NCI-H1694 treated with DMSO at 0.1 percent for 48 hours (cell line): ENCODE data around the gene SVOPL.

Experiments used
- DNase-seq: peaks from one replicate; lab custom pipeline; 2025; lab: John Stamatoyannopoulos, UW

SVOPL gene

DNA sequence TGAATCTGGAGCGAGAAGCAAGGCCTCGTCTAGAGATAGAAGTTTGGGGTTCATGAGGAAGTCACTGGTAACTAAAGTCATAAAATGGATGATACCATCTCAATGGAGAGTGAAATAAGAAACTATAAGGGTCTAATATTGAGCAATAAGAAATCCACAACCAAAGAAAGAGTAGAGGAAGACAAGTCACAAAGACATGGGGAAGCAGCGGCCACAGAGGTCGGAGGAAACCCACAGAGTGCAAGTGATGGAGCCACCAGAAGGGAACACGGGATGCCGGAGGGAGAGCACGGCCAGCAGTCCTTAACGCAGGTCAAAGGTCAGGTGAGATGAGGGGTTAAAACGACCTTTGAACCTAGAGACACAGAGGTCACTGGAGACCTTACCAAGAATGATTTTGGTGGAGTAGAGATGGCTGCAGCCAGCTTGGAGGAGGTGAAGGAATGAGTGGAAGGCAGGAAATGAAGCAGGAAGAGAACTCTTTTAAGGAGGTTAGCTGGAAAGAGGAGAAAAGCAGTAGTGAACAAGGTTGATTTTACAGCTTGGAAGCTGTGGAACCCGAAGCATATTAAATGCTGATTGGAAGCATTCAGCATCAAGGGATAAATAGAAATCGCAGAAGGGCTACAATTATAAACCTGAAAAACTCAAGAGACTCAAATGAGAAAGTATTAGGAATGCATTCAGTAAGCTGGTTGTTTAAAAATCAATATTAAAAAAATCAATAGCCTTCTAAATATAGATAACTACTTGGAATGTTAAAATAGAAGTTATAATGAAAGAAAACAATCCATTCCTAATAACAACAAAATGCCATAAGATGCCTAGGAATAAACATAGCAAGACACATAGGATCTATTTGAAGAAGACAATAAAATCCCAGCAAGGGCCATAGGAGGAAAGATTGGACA is 93.7 kb downstream of the SVOPL start:
- no peak for DNase-seq

DNA sequence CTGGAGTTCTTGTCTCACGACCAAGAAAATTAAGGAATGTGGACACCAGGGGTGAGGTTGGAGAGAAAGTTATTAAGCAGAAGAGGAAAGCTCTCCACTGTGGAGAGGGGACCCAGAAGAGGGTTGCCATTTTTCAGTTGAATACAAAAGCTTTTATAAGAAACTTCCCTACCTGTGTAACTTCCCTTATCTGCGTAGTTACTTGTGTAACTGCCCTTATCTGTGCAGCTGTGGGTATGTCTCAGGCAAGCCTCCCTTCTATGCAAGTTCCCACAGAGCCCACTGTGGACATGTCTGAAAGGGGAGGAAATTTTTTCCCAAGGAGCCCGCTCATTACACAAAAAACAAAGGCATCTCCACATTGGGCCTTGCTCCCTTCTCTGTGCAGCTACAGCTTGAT is 94.9 kb downstream of the SVOPL start:
- no peak for DNase-seq

DNA sequence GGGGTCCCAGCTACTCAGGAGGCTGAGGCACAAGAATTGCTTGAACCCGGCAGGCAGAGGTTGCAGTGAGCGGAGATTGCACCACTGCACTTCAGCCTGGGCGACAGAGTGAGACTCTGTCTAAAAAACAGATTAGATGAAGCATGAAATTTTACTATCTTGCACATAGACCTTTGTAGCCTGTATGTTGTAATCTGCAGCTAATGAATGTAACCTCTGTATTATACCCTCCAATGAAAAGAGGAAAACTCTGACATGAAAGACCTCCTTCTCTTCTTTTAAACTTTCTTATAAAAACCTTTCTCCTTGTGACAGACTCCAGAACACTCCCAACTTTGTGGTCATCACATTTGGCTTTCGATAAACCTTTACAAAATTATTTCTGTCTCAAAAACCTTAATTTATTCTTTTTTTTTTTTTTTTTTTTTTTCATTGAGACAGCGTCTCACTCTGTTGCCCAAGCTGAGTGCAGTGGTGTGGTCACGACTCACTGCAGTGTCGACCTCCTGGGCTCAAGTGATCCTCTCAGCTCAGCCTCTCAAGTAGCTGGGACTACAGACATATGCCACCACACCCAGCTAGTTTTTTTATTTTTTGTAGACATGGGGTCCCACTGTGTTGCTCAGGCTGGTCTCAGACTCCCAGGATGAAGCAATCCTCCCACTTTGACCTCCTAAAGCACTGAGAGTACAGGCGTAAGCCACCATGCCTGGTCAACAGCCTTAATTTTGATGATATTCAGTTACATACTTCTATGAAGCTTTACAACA is 97.4 kb downstream of the SVOPL start:
- no peak for DNase-seq

DNA sequence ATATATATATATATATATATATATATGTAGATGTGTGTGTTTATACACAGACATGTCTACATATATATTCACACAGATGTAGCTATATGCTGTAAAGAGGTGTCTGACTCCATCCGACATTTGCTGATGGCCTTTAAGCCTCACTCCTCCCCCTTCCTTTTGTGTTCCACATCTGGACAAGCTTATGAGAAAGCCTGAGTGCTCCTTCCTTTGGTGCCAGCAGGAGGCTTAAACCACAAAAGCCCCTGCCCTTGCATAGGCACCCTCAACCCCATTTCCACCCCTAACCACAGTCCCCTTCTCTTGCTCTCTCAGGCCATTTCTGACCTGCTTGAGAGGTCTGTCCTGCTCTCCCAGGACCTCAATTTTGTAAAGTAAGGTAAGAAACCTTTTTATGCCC is 98.7 kb downstream of the SVOPL start:
- no peak for DNase-seq

DNA sequence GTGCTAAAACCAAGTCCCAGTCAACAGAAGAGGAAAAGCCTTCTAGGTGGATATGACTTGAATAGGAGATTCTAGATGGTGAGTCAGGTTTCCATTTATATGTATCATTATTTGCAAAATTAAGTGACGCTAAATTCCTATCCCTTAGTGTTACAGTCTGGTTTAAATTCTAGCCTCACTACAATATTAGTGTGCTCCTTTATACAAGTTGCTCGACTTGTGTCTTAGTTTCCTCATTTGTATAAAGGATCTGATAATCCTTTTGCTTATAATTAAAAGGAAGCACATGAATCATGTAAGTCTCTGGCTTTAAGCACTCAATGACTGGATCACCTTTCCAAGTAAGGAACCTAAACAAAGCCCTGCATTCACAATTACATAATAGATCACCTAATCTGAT is 105.7 kb downstream of the SVOPL start:
- no peak for DNase-seq

DNA sequence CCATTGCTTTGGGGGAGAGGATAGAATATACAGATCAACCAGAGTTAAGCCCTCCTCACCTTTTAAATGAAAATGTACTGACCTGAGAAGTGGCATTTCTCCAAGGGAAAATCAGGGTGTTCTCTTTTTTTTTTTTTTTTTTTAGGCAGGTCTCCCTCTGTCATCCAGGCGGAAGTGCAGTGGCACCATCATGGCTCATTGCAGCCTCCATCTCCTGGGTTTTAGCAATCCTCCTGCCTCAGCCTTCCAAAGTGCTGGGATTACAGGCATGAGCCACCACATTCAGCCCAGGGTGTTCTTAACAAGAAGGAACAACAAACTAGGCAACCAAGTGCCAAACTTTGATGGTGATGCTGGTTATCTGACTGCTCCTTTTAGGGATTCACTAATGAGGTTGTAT is 111.0 kb downstream of the SVOPL start:
- DNase-seq: no peak

DNA sequence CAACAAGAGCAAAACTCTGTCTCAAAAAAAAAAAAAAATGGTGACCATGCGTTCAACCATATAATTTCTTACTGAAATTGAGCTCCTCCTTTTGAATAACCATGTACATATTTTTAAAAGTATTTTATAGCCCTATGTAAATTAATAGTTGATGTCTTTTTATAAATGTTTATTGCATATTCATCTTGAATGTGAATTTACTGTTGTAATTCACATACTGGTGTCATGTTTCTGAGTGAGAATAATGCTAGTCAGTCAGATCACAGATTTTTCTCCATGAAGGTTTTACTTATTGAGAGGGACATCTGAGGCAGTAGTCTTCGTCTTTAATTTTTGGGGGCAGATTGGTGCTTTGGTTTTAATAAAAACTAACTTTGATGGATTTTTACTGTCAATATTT is 112.2 kb downstream of the SVOPL start:
- no peak for DNase-seq

DNA sequence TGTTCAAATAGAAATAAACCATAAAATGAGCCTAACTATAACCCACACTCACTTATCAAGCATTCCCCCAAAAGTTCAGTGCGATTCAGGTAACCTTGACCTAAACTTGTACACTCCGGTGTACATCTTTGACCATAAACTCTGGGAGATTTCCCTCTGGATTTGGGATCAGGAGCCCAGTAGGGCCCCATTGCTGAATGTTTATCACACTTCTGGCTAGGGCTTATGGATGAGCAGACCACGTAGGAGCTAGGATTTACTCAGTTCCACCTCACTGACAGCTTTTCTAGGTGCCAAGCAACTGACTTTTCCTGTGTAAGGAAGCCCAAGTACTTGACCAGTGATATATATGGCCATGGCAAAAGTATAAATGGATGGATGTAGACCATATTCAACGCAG is 113.7 kb downstream of the SVOPL start:
- no peak for DNase-seq

DNA sequence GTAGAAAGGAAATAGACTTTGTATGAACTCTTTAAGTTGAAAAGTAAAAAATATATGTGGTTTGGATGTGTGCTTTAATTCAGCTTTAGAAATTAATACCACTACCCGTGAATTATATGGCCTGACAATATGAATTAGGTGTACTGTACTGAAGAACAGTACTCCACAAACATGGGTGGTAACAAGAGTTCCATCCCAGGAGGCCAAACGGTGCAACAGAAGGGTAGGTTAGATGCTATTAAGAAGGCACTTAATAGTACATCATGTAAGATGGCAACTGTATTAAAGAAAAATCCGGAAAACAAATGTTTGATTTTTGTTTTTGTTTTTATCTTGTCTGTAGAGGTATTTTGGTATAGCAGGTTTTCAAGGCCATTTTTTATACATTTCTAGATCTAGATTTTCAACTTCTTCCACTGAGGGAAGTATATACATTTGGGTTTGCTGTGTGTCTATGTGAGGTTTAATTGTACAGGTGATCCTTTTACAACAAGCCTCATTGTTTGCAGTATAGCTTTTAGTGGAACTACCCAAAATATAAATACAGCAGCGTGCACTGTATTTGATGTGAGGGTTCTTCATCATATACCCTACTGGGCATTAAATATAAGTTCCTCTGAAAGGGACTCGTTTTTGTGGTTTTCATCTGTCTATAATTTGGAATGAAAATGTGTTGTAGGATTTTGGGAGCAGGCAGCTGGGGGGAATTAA is 115.7 kb downstream of the SVOPL start:
- DNase-seq: no peak

DNA sequence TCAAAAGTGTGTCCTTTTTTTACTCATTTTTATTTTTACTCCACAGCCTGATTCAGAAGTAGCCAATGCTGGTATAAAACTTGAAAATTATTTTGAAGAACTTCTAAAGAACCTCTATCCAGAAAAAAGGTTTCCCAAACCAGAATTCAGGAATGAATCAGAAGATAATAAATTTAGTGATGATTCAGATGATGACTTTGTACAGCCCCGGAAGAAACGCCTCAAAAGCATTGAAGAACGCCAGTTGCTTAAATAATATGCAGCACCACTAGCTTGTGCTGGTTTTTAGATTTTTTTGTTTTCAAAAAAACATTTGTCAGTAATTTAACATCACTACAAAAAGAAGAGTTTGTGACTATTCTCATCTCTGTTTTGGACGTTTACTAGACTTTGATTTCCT is 116.5 kb downstream of the SVOPL start:
- no peak for DNase-seq

DNA sequence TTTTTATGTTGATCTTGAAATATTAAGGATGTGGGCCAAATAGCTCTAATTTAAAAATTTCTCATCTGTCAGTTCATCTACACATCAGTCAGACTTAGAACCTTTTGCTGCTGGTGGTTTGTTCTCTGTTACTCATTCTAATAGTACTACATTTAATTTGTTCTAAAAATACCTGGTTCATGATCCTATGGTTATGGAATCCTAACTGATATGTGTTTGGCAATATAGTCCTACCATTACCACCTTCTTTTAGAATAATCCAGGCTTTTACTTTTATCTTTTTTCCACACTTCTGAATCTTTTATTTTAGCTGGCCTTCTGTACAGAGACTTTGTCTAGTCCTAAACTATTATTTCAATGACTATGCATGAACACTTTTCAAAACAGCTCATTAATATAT is 116.9 kb downstream of the SVOPL start:
- no peak for DNase-seq

DNA sequence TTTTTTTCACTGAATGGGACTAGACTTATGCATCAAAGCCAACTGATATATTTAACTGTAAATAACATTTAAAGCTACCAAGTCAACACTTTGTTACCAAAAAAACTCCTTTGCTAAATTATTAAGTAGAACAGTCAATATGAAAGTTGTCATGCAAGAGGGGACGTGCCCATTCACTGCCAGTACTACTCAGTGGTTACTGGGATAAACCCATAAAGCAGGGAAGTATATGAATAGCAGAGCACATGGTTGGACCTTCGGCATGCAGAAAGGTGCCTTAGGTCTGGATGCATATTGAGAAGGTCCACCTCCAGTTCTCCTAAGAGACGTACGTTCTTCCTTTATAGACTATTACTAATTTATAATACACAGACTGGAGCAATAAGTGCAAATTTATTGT is 120.1 kb downstream of the SVOPL start:
- no peak for DNase-seq

DNA sequence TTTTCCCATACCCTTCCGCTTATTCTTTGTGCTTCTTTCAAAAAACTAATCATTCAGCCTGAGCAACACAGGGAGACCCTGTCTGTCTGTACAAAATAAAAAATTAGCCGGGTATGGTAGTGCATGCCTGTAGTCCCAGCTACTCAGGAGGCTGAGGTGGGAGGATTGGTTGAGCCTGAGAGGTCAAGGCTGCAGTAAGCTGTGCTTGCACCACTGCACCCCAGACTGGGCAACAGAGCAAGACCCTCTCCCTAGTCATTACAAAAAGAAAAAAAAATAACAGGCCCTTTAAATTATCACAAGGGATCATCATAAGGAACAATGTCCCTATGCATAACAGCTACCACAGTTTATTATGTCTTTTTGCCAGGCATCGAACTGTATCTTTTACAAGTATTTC is 121.5 kb downstream of the SVOPL start:
- DNase-seq: no peak

DNA sequence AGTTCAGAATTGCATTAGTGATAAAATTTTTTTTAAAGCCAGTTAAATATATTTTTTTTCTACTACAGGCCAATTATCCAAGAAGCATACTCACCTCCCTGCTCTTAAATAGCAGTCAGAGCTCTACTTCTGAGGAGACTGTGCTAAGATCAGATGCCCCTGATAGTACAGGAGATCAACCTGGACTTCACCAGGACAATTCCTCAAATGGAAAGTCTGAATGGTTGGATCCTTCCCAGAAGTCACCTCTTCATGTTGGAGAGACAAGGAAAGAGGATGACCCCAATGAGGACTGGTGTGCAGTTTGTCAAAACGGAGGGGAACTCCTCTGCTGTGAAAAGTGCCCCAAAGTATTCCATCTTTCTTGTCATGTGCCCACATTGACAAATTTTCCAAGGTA is 122.0 kb downstream of the SVOPL start:
- no peak for DNase-seq

DNA sequence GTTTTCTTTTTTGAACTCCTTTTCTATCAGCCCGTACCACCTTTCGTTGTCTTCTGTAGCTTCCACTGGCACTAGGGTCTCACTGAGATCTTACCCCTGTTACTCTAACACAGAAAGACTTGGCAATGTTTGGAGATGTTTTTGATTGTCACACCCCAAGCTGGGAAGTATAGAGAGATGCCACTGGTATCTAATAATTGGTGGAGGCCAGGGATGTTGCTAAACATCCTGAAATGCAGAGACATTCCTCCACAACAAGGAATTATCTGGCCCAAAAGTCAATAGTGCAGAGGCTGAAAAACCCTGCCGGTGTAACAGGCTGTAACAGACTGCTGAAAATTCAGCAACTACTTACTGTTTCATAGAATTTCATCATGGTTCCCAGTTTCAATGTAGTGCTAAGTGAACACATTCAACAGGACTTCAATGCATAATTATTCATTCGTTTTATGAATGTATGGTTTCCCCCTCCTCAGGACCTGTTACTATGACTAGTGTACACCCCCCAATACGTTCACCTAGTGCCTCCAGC is 125.2 kb downstream of the SVOPL start:
- DNase-seq: no peak

DNA sequence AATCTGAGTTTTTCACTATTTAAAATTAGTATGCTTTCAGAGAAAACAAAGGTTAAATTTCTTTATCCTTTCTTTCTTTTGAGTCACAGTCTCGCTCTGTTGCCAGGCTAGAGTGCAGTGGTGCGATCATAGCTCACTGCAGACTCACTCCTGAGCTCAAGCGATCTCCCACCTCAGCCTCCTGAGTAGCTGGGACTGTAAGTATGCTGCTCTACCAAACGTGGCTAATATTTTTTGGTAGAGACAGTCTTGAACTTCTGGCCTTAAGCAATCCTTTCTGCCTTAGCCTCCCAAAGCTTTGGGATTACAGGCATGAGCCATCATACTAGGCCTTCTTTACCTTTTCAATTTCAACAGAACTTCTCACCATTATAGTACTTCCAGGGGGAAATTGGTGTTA is 127.4 kb downstream of the SVOPL start:
- DNase-seq: no peak

DNA sequence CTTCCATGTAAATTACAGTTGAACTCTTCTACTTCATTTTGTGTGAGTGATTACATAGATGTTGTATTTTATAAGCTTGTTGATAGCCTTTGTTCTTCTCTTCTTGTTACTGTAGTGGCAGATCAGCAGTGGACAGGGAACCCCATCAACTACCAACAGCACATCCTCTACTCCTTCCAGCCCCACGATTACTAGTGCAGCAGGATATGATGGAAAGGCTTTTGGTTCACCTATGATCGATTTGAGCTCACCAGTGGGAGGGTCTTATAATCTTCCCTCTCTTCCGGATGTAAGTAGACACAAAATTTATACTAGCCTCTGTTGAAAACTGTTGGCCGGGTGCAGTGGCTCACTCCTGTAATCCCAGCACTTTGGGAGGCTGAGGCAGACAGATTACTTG is 130.4 kb downstream of the SVOPL start:
- DNase-seq: no peak

DNA sequence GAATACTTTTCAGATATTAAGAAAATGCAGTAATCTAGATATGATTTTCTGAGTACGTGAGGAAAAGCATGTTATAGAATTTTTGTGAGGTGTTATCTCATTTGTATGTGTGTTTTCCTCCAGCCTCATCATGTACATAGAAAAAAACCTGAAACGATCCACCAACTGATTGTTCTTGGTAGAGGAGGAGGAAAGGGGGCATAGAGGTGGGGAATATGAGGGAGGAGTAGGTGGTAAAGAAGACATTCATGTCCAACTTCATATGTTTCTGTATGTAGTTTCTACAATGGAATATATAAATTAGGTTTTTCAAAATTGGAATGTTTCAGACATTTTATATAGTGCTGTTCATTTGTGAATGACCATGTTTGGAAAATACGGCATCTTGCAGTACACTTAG is 131.7 kb downstream of the SVOPL start:
- DNase-seq: no peak

DNA sequence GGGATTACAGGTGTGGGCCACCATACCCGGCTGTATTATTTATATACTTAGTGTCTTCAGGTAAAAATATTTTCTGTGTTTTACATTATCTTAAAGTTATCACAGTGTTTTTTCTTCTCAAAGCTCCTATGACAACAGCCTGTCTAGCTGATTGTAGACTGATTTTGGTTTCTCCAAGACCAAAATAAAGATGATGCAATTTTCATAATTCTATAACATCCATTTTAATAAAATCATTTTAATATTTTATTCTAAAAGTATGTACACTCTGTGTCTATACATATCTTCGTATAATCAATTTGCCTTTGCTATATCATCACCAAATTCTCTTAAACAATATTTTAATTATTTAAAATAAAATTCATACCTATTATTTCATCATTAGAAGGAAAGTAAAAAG is 132.5 kb downstream of the SVOPL start:
- no peak for DNase-seq

DNA sequence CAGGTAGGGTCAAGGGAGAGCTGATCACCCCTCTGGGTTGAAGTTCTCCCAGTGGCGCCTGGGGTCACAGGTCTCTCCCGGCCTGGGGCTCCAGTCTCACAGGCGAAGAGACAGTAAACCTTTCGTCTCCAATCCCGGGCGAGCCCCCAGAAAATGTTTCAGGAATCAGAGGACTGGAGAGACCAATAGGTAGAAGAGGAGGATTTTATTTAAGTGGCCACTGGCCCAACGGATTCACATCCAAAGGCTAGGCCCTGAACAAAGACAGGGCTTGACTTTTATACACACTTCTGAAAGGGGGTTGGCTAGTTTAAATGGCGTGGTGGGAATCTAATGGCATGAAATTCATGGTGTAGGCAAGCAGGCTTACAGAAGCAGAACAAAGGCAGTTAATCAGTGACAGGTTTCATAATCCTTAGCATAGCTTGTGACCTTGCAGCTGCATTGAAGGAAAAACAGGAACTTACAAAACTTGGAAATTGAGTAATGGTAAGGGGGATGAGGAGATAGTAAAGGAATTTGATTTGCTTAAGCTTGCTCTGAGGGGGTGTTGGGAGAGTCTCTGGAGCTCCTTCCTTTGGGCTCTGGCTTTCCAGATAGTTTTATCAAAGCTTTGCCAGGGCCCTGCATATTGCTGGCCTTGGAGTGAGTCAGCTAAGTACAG is 135.6 kb downstream of the SVOPL start:
- peak; percentile 30 for DNase-seq

DNA sequence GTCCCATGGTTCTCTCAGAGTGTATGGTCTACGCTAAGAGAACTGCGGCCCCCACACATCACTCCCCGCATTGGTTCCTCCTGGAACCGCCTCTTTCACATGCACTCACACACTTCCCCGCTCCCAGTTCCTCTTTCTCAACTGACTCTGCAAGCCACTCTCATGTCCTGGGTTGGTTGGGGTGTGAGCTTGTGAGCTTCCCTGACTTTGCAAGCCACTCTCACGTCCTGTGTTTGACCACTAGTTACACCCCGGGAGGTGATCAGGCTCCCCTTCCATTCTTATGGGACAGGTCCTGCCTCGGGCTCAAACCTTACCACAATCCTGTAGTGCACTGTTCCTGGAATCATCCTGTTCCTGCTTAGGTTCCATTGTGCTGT is 136.1 kb downstream of the SVOPL start:
- DNase-seq: peak; percentile 6

DNA sequence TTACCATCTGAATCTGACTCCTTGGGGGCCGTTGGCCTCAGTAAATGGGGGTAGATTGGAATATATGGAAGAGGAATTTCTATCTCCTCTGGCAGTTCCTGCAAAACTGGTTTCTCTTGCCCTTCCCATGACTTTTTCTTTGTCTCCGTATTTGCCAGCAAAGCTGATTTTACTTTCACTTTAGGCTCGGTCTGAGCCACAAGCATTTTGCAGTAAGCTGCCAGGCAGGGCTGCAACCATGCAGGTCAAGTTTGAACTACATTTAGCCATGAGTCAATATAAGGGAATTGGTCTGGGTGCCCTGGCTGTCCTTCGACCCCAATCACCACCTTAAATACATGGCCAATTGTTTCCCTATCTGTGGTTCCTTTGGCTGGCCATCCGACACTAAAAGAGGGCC is 136.8 kb downstream of the SVOPL start:
- no peak for DNase-seq
